HG02884 (cell line): ENCODE measurements around the gene VWA3B.
"Not testable (repeated sequence)": the region's sequence is repeated elsewhere in the genome, so short reads cannot be mapped to it uniquely, and the experiment has no call there.

Experiments
- ATAC-seq: cut with Tn5 transposase; IDR thresholded peaks from one replicate; pipeline ENCODE4 v1.9.1; 2021; ENCODE audit warnings: mild to moderate bottlenecking, moderate library complexity; ENCODE audit not compliant: unreplicated experiment

The VWA3B gene

GRCh38 chr2:98130073-98130472, 43.1 kb downstream of the VWA3B start:
- ATAC-seq = not testable (repeated sequence)

- peak; percentile 90 for ATAC-seq
Measured at GRCh38 chr2:98134172-98135005, 47.4 kb downstream of the VWA3B start.

GRCh38 chr2:98137196-98137595, 50.2 kb downstream of the VWA3B start:
- no peak for ATAC-seq

GRCh38 chr2:98138978-98139377, 52.0 kb downstream of the VWA3B start:
- ATAC-seq = not testable (repeated sequence)

GRCh38 chr2:98140210-98140609, 53.2 kb downstream of the VWA3B start:
- ATAC-seq = no peak

GRCh38 chr2:98142106-98142791, 55.3 kb downstream of the VWA3B start:
- no peak for ATAC-seq

- ATAC-seq = no peak
Measured at GRCh38 chr2:98145070-98145469, 58.1 kb downstream of the VWA3B start.

GRCh38 chr2:98147900-98148299, 60.9 kb downstream of the VWA3B start:
- not testable (repeated sequence) for ATAC-seq

- no peak for ATAC-seq
Measured at GRCh38 chr2:98148595-98149332, 61.8 kb downstream of the VWA3B start.

- ATAC-seq = no peak
Measured at GRCh38 chr2:98149333-98149697, 62.3 kb downstream of the VWA3B start.

GRCh38 chr2:98153481-98153880, 66.5 kb downstream of the VWA3B start:
- no peak for ATAC-seq

- no peak for ATAC-seq
Measured at GRCh38 chr2:98155291-98155690, 68.3 kb downstream of the VWA3B start.

GRCh38 chr2:98155716-98156115, 68.7 kb downstream of the VWA3B start:
- ATAC-seq = no peak

GRCh38 chr2:98156304-98156703, 69.3 kb downstream of the VWA3B start:
- ATAC-seq = no peak

GRCh38 chr2:98157557-98157956, 70.6 kb downstream of the VWA3B start:
- no peak for ATAC-seq

- no peak for ATAC-seq
Measured at GRCh38 chr2:98158305-98158704, 71.3 kb downstream of the VWA3B start.

GRCh38 chr2:98160554-98160953, 73.6 kb downstream of the VWA3B start:
- ATAC-seq = no peak

GRCh38 chr2:98161186-98161585, 74.2 kb downstream of the VWA3B start:
- ATAC-seq = no peak

GRCh38 chr2:98164256-98164655, 77.3 kb downstream of the VWA3B start:
- no peak for ATAC-seq

GRCh38 chr2:98165516-98166071, 78.6 kb downstream of the VWA3B start:
- no peak for ATAC-seq

GRCh38 chr2:98167916-98168315, 80.9 kb downstream of the VWA3B start:
- ATAC-seq = no peak
